Neural crest cell (in vitro differentiated cells): ENCODE measurements around the gene NLRP5. TPM values are rescaled to one million over a fixed set of nuclear protein-coding genes. Genes with fewer than 3 reads are reported as not detected.

Source experiments
- DNase-seq: peaks from one replicate; pipeline ENCODE4 v3.0.0; 2021; ENCODE audit warnings: low read depth, mixed read lengths, low spot score
- H3K27ac Mint-ChIP-seq: one replicate; pipeline ENCODE4 v1.8.0; 2021; ENCODE audit warnings: mild to moderate bottlenecking, mixed read lengths; ENCODE audit not compliant: unreplicated experiment
- H3K27me3 Mint-ChIP-seq: 2 replicates; pipeline ENCODE4 v1.8.0; 2021; ENCODE audit warnings: low read depth, mild to moderate bottlenecking, mixed read lengths
- H3K36me3 Mint-ChIP-seq: 2 replicates; pipeline ENCODE4 v1.8.0; 2021; ENCODE audit warnings: low read depth, mild to moderate bottlenecking, mixed read lengths
- H3K4me1 Mint-ChIP-seq: 2 replicates; pipeline ENCODE4 v1.8.0; 2021; ENCODE audit warnings: mixed read lengths
- H3K4me3 Mint-ChIP-seq: one replicate; pipeline ENCODE4 v1.8.0; 2021; ENCODE audit warnings: mild to moderate bottlenecking, mixed read lengths
- H3K9me3 Mint-ChIP-seq: 2 replicates; pipeline ENCODE4 v1.8.0; 2021; ENCODE audit warnings: mixed read lengths
- CTCF ChIP-seq: fragments of 200-600 bp; sonication (generic); conservative IDR thresholded peaks from 2 replicates; pipeline ENCODE4 v1.5.0; 2021; ENCODE audit warnings: antibody characterized with exemption, mild to moderate bottlenecking
- total RNA-seq: library from RNA; stranded (reverse); gene quantifications from 2 replicates; pipeline ENCODE4 v1.2.1, GENCODE V29; 2021

Gene NLRP5
- total RNA-seq, 1 donor from 2014 or later = not detected

GRCh38 chr19:56110515-56111448 lies 124.2 kb downstream of the NLRP5 start:
- no peaks in the 10 kb centered on the region for H3K36me3 Mint-ChIP-seq
- no peaks in the 10 kb centered on the region for H3K9me3 Mint-ChIP-seq
- H3K27me3 Mint-ChIP-seq = no peaks in the 10 kb centered on the region
- DNase-seq = no peak
- H3K4me1 Mint-ChIP-seq = peaks cover 39% of the 10 kb centered on the region
- no peak for TF ChIP-seq CTCF
- peak overlapping the region; percentile 54 for H3K4me3 Mint-ChIP-seq
- H3K27ac Mint-ChIP-seq = peak overlapping the region; percentile 75

Other genes starting within 250 kb of the NLRP5 start
- gene NLRP9, start 248.4 kb upstream of the NLRP5 start, total RNA-seq = not detected in 2 replicates
- not detected in 2 replicates for gene RFPL4A, start 227.7 kb upstream of the NLRP5 start, total RNA-seq
- not detected in 2 replicates for gene RFPL4AL1, start 217.7 kb upstream of the NLRP5 start, total RNA-seq
- gene NLRP11, start 154.8 kb upstream of the NLRP5 start, total RNA-seq = not detected in 2 replicates
- not detected in 2 replicates for gene NLRP4, start 150.2 kb upstream of the NLRP5 start, total RNA-seq
- not detected in 2 replicates for gene NLRP13, start 54.4 kb upstream of the NLRP5 start, total RNA-seq
- gene NLRP8, start 38.9 kb upstream of the NLRP5 start, total RNA-seq = not detected in 2 replicates
- 47.7 and 48.1 TPM in 2 replicates for gene ZNF787, start 134.5 kb downstream of the NLRP5 start, total RNA-seq
- gene ZNF444, start 154.5 kb downstream of the NLRP5 start, total RNA-seq = 47.5 and 51.5 TPM in 2 replicates
- gene GALP, start 189.2 kb downstream of the NLRP5 start, total RNA-seq = 0.37 TPM in 1 of 2 replicates, not detected in the other
- not detected in 2 replicates for gene ZSCAN5B, start 211.0 kb downstream of the NLRP5 start, total RNA-seq
- not detected in 2 replicates for gene ZSCAN5C, start 215.5 kb downstream of the NLRP5 start, total RNA-seq